Testis (tissue), 2 donors: ENCODE measurements around the gene HEG1.

Experiments used
- CTCF ChIP-seq, 3 experiments: fragments of 450-650 bp in 2 of 3; fragments of 200-600 bp in 1 of 3; sonication (generic) in 1 of 3; IDR thresholded peaks; one replicate each; pipeline ENCODE4 v1.5.1; 2016 to 2019; ENCODE audit warnings: antibody characterized with exemption in 3 of 3, mild to moderate bottlenecking in 2 of 3, moderate library complexity in 1 of 3
- POLR2A ChIP-seq: fragments of 450-650 bp; IDR thresholded peaks from one replicate; pipeline ENCODE4 v1.6.1; 2017; ENCODE audit warnings: antibody characterized with exemption, mild to moderate bottlenecking, moderate library complexity

GRCh38 chr3:125054062-125054448 is 1.7 kb downstream of the HEG1 start:
- no peak for TF ChIP-seq CTCF (IDR thresholded peaks at IDR 0.05)
- no peak for TF ChIP-seq POLR2A
